Gastroesophageal sphincter (tissue), 3 donors: ENCODE data around the gene MYL10.

ENCODE experiments used
- POLR2A ChIP-seq, 2 donors: fragments of 450-650 bp; IDR thresholded peaks; one replicate each; pipeline ENCODE4 v1.6.1; 2017; ENCODE audit warnings: antibody characterized with exemption in 2 of 2, mild to moderate bottlenecking in 2 of 2, moderate library complexity in 1 of 2
- POLR2AphosphoS5 ChIP-seq: sonication (generic); formaldehyde crosslinking; IDR thresholded peaks from one replicate; pipeline ENCODE4 v1.6.1; 2017; ENCODE audit warnings: antibody characterized with exemption
- TF ChIP-seq, protein P1 (sequence below), 4 experiments: fragments of 200-600 bp in 2 of 4; fragments of 450-650 bp in 2 of 4; sonication (generic) in 1 of 4; IDR thresholded peaks; one replicate each; pipeline ENCODE4 v1.5.1; 2017 to 2019; ENCODE audit warnings: antibody characterized with exemption in 4 of 4, mild to moderate bottlenecking in 2 of 4, moderate library complexity in 2 of 4

DNA sequence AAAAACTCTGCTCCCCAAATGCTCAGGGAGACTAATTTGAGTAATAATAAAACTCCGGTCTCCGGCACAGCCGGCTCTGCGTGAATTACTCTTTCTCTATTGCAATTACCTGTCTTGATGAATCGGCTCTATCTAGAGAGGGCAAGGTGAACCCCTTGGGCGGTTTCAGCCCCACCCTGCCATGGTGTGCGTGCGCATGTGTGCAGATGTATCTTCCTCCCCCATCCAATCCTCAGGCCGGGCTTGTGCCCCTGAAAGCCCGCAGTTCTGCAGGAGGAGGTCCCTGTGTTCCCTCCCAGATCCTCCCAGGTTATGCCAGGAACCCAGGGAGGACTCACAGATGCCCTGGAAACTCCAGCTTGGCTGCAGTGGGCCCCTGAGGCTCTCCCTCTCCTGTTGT lies 48.3 kb upstream of the MYL10 start:
- TF ChIP-seq, protein P1, sequence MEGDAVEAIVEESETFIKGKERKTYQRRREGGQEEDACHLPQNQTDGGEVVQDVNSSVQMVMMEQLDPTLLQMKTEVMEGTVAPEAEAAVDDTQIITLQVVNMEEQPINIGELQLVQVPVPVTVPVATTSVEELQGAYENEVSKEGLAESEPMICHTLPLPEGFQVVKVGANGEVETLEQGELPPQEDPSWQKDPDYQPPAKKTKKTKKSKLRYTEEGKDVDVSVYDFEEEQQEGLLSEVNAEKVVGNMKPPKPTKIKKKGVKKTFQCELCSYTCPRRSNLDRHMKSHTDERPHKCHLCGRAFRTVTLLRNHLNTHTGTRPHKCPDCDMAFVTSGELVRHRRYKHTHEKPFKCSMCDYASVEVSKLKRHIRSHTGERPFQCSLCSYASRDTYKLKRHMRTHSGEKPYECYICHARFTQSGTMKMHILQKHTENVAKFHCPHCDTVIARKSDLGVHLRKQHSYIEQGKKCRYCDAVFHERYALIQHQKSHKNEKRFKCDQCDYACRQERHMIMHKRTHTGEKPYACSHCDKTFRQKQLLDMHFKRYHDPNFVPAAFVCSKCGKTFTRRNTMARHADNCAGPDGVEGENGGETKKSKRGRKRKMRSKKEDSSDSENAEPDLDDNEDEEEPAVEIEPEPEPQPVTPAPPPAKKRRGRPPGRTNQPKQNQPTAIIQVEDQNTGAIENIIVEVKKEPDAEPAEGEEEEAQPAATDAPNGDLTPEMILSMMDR (IDR thresholded peaks at IDR 0.05): no peak
- TF ChIP-seq POLR2A (IDR thresholded peaks at IDR 0.05) (no peak), POLR2AphosphoS5 (no peak)
